Esophagus squamous epithelium (tissue), 4 donors: ENCODE data around the gene CELSR1.

Source experiments
- CTCF ChIP-seq, 6 experiments: fragments of 450-650 bp in 4 of 6; fragments of 200-600 bp in 2 of 6; sonication (generic) in 2 of 6; IDR thresholded peaks; one replicate each; pipeline ENCODE4 v1.5.1; 2016 to 2019; ENCODE audit warnings: antibody characterized with exemption in 6 of 6, mild to moderate bottlenecking in 4 of 6, moderate library complexity in 4 of 6
- POLR2A ChIP-seq, 4 donors: fragments of 450-650 bp; IDR thresholded peaks; one replicate each; pipeline ENCODE4 v1.6.1; 2017; ENCODE audit warnings: antibody characterized with exemption in 4 of 4, mild to moderate bottlenecking in 4 of 4, moderate library complexity in 3 of 4

GRCh38 chr22:46465345-46465720 lies 72.1 kb downstream of the CELSR1 start:
- TF ChIP-seq CTCF (IDR thresholded peaks at IDR 0.05) (no peak), POLR2A (IDR thresholded peaks at IDR 0.05) (no peak)
